Measurements from ENCODE around the gene RAB11FIP4. TPM values are rescaled to one million over a fixed set of nuclear protein-coding genes. Genes with fewer than 3 reads are reported as not detected.

RAB11FIP4 gene
- total and polyA plus RNA-seq, 7 donors: 0.66 to 32.5 (median 1.8) TPM

DNA sequence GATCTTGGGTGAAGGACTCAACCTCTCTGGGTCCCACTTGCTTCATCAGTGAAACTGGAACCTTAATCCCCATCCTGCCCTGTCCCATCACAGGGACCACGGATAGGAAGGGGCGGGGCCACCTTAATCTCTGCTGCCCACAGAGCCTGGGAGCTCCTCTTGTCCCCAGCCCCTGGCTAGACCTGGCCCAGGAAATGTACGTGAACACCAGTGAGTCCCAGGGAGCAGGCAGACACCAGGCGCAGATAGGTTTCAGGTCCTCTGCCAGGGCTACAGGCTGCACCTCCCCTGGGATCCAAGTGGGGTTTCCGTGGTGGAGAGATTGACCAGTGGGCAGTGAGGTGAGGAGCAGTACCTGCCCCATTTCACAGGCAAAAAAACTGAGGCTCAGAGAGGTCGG, 21.0 kb downstream of the RAB11FIP4 start:
- DNase-seq: peak; percentile 34

DNA sequence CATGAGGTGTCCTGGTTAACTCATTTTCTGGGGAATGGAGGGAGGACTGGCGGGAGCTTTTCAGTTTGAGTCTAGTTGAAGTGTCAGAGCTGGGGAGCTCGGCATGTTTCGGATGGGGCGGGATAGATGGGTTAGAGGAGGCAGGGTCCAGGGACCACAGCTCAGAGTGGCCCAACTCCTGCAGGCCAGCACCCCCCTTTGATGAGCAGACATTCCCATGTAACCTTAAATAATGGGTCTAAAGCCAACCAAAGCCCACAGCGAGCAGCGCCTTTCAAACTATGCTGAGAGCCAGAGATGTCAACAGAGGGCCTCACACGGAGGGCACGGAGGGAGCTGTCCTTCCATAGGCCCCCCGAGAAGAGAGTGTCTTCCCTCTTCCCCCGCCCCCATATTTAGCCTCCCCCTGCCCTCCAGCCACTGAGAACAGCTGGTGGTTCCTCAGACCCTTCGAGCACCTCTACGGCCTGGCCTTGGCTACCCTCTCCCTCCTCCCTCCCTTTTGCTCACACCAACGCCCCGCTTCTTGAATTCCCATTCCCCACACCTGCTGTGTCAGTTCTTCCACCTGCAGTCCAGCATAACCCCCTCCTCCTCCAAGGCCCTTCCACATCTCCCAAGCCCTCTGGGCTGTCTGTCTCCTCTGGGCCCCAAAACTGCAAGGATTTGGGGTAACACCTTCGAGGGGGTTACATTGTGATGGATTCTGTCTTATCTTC, 21.8 kb downstream of the RAB11FIP4 start:
- 80 to 84% methylated on average over 15 of the region's 15 CpGs for WGBS, 2 donors
- peak; percentile 46 for DNase-seq
- intact Hi-C loops (cut with DNase I): no loop called here
- H3K9me3 ChIP-seq: no peaks in the 10 kb centered on the region
- no peaks in the 10 kb centered on the region for H3K36me3 ChIP-seq
- H3K4me3 ChIP-seq: no peak overlapping the region
- H3K4me1 ChIP-seq: no peaks in the 10 kb centered on the region
- no peaks in the 10 kb centered on the region for H3K27me3 ChIP-seq
- TF ChIP-seq POLR2A (IDR thresholded peaks at IDR 0.05) (no peak), POLR2AphosphoS5 (IDR thresholded peaks at IDR 0.05) (no peak), EP300 (IDR thresholded peaks at IDR 0.05) (no peak)
- TF ChIP-seq, protein P1, sequence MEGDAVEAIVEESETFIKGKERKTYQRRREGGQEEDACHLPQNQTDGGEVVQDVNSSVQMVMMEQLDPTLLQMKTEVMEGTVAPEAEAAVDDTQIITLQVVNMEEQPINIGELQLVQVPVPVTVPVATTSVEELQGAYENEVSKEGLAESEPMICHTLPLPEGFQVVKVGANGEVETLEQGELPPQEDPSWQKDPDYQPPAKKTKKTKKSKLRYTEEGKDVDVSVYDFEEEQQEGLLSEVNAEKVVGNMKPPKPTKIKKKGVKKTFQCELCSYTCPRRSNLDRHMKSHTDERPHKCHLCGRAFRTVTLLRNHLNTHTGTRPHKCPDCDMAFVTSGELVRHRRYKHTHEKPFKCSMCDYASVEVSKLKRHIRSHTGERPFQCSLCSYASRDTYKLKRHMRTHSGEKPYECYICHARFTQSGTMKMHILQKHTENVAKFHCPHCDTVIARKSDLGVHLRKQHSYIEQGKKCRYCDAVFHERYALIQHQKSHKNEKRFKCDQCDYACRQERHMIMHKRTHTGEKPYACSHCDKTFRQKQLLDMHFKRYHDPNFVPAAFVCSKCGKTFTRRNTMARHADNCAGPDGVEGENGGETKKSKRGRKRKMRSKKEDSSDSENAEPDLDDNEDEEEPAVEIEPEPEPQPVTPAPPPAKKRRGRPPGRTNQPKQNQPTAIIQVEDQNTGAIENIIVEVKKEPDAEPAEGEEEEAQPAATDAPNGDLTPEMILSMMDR (IDR thresholded peaks at IDR 0.05): no peak
- H3K27ac ChIP-seq: no peak overlapping the region

More for the DNA sequence above, 21.0 kb downstream of the RAB11FIP4 start:
- WGBS, 2 donors: 66 to 75% methylated on average over 6 of the region's 6 CpGs
- intact Hi-C loops (cut with DNase I): no loop called here
- Histone ChIP-seq H3K4me3 (no peak overlapping the region), H3K27ac (no peak overlapping the region), H3K9me3 (no peaks in the 10 kb centered on the region), H3K27me3 (no peaks in the 10 kb centered on the region), H3K4me1 (no peaks in the 10 kb centered on the region), H3K36me3 (no peaks in the 10 kb centered on the region)
- TF ChIP-seq POLR2A (IDR thresholded peaks at IDR 0.05) (no peak), POLR2AphosphoS5 (IDR thresholded peaks at IDR 0.05) (no peak), EP300 (IDR thresholded peaks at IDR 0.05) (no peak)
- TF ChIP-seq, protein P1 (IDR thresholded peaks at IDR 0.05): no peak

DNA sequence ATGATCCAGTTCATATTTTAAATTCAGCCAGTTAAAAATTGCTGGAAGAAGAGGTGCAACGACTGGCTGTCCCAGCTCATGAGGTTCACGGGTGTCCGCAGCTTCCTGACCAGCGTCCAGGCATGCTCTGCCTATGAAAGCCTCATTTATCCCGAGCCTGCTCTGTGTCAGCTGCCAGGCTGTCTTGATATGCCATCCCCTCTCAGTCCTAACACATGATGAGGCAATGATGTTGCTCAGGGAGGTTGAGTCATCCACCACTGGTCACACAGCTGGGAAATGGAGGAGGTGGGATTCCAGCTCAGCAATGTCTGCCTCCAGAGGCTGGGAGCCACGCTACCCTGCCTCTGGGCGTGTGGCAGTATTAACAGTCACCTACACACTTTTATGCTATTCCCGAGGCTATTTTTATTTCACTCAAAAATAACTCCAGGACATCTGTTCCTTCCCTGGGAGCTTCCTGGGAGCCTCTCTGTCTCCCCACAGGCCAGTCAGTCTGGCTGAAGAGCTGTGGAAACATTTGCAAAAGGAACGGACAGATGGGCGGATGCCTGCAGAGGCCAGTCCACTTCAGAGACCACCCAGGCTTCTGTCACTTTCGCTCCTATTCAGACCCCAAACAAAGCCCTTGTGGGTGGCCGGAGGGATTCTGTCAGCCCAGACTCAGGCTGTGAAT, 22.5 kb downstream of the RAB11FIP4 start:
- DNase-seq: peak; percentile 56
- Histone ChIP-seq H3K27me3 (no peaks in the 10 kb centered on the region), H3K4me3 (no peak overlapping the region), H3K9me3 (no peaks in the 10 kb centered on the region), H3K4me1 (no peaks in the 10 kb centered on the region), H3K27ac (no peak overlapping the region), H3K36me3 (no peaks in the 10 kb centered on the region)
- 68 to 72% methylated on average over 12 of the region's 12 CpGs for WGBS, 2 donors
- intact Hi-C loops (cut with DNase I): no loop called here
- TF ChIP-seq, protein P1 (IDR thresholded peaks at IDR 0.05): no peak
- no peak for TF ChIP-seq POLR2A (IDR thresholded peaks at IDR 0.05)
- no peak for TF ChIP-seq EP300 (IDR thresholded peaks at IDR 0.05)

DNA sequence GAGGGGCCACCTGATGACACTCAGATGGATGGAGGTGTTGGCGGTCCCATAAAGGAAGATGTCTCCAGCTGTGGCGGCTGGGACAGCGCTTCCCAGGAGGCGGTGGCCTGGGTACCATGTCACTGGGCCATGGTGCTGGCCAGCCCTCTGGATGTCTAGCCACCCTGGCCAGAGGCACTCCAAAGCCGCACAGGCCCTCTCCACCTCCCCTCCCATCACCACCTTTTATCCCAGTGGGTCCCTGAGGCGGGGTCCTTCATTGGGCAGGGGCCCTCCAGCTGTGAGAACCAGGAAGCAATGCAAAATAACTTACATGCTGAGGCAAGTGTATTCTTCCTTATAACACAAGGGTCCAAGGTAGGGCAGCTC, 23.1 kb downstream of the RAB11FIP4 start:
- Histone ChIP-seq H3K27ac (no peak overlapping the region), H3K4me3 (no peak overlapping the region), H3K4me1 (no peaks in the 10 kb centered on the region), H3K27me3 (no peaks in the 10 kb centered on the region), H3K9me3 (no peaks in the 10 kb centered on the region), H3K36me3 (no peaks in the 10 kb centered on the region)
- DNase-seq: peak; percentile 53
- intact Hi-C loops (cut with DNase I): no loop called here
- TF ChIP-seq POLR2AphosphoS5 (IDR thresholded peaks at IDR 0.05): no peak
- TF ChIP-seq EP300 (IDR thresholded peaks at IDR 0.05): no peak
- TF ChIP-seq POLR2A (IDR thresholded peaks at IDR 0.05): no peak
- TF ChIP-seq, protein P1 (IDR thresholded peaks at IDR 0.05): no peak
- 84 to 90% methylated on average over 6 of the region's 6 CpGs for WGBS, 2 donors
